Gastrocnemius medialis (tissue), 4 donors: ENCODE results near the gene CCDC92B. TPM values are rescaled to one million over a fixed set of nuclear protein-coding genes. Genes with fewer than 3 reads are reported as not detected.

Experiments
- ATAC-seq, 2 donors: fragments of 150-250 bp; one replicate each; pipeline ENCODE4 v1.9.1; 2016
- DNase-seq, 2 donors: peaks; one replicate each; pipeline ENCODE4 v3.0.0-alpha.2; 2019
- H3K27ac ChIP-seq, 4 donors: fragments of 200-600 bp; sonication (generic); 1 replicate in 1 of 4; 2 replicates in 3 of 4; pipeline ENCODE4 v1.5.1; 2016 to 2018; ENCODE audit warnings: mild to moderate bottlenecking in 2 of 4, moderate library complexity in 1 of 4
- H3K27me3 ChIP-seq, 3 donors: fragments of 200-600 bp; sonication (generic) in 2 of 3; 1 replicate in 1 of 3; 2 replicates in 2 of 3; pipeline versions ENCODE4 v1.5.1 to v1.6.0; 2016 to 2019; ENCODE audit warnings: mild to moderate bottlenecking in 1 of 3, moderate library complexity in 1 of 3
- H3K36me3 ChIP-seq, 2 donors: fragments of 200-600 bp; sonication (generic) in 1 of 2; one replicate each; pipeline ENCODE4 v1.5.1; 2017 to 2018
- H3K4me1 ChIP-seq, 2 donors: fragments of 200-600 bp; sonication (generic) in 1 of 2; one replicate each; pipeline ENCODE4 v1.5.1; 2016 to 2017; ENCODE audit warnings: mild to moderate bottlenecking in 2 of 2
- H3K4me3 ChIP-seq, 4 donors: fragments of 200-600 bp; sonication (generic) in 3 of 4; 1 replicate in 1 of 4; 2 replicates in 3 of 4; pipeline ENCODE4 v1.5.1; 2016 to 2019; ENCODE audit warnings: mild to moderate bottlenecking in 2 of 4
- H3K9me3 ChIP-seq, 3 donors: fragments of 200-600 bp; sonication (generic) in 2 of 3; 1 replicate in 1 of 3; 2 replicates in 2 of 3; pipeline ENCODE4 v1.5.1; 2016 to 2019
- POLR2A ChIP-seq, 2 donors: fragments of 450-650 bp; IDR thresholded peaks; one replicate each; pipeline ENCODE4 v1.6.1; 2017; ENCODE audit warnings: antibody characterized with exemption in 2 of 2, mild to moderate bottlenecking in 2 of 2, moderate library complexity in 2 of 2
- in situ Hi-C, 4 donors: fragments of 200-750 bp; cut with MboI; loops; one replicate each; pipeline versions ENCODE4 v1.15.0 to v1.8.0; 2017; ENCODE audit warnings: low sequenced_read_pairs in 4 of 4
- intact Hi-C: fragments of 100-400 bp; cut with DNase I; formaldehyde crosslinking; loops from one replicate; pipeline ENCODE4 v1.15.1; 2023; ENCODE audit warnings: low total_unique reads
- total RNA-seq, 4 donors: library from RNA; depleted of rRNA; stranded (reverse); fragments of >200 nt; gene quantifications; one replicate each; pipeline versions ENCODE4 v1.1.0 to v1.2.3, GENCODE V29; 2016
- TF ChIP-seq, protein P1 (sequence below), 5 experiments: fragments of 450-650 bp in 3 of 5; fragments of 200-600 bp in 2 of 5; sonication (generic) in 2 of 5; IDR thresholded peaks in 4 of 5; conservative IDR thresholded peaks in 1 of 5; 1 replicate in 4 of 5; 2 replicates in 1 of 5; pipeline ENCODE4 v1.5.1; 2016 to 2019; ENCODE audit warnings: antibody characterized with exemption in 5 of 5, mild to moderate bottlenecking in 3 of 5, moderate library complexity in 3 of 5

CCDC92B gene
- not detected for total RNA-seq

DNA sequence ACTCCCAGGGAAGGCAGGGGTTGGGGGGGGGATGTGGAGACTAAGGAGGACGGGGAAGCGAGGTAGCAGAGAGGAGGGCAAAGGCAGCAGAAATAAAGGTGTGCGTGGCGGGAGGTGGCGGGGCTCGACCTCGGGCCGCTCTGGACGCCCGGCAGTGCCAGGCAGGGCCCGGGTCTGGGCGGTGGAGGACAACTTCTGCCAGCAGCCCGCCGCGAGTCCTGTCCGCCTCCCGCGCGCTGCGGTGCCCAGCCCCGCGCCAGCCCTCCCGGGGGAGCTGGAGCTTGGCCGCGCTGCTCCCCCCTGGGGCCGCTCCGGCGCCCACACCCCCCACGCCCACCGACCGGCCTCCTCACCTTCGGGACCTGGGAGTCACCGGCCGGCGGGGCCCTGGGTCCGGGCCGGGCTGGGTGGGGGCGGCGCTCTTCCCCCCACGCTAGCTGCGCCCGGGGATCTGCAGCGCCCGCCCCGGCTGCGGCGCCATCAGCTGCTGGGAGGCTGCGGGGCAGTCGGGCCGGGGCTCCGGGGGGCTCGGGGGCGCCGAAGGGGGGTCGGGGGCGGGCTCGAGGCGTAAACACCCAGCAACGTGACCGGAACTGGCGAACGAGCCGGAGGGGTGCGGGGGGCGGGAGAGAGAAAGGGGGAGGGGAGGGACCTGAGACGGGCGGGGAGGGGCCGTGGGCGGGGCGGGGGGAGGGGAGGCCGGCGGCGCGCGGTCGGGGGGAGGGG is at the start of gene CCDC92B:
Gene CCDC92B (minus strand): TSS at position 595 of the 726 bp plus-strand sequence. CDS start 14,507 bp downstream, outside the sequence.
- TF ChIP-seq, protein P1, sequence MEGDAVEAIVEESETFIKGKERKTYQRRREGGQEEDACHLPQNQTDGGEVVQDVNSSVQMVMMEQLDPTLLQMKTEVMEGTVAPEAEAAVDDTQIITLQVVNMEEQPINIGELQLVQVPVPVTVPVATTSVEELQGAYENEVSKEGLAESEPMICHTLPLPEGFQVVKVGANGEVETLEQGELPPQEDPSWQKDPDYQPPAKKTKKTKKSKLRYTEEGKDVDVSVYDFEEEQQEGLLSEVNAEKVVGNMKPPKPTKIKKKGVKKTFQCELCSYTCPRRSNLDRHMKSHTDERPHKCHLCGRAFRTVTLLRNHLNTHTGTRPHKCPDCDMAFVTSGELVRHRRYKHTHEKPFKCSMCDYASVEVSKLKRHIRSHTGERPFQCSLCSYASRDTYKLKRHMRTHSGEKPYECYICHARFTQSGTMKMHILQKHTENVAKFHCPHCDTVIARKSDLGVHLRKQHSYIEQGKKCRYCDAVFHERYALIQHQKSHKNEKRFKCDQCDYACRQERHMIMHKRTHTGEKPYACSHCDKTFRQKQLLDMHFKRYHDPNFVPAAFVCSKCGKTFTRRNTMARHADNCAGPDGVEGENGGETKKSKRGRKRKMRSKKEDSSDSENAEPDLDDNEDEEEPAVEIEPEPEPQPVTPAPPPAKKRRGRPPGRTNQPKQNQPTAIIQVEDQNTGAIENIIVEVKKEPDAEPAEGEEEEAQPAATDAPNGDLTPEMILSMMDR (IDR thresholded peaks at IDR 0.05 in 4 of 5, conservative IDR thresholded peaks at IDR 0.05 in 1 of 5), result no peak
- ATAC-seq (no peak), DNase-seq (no peak)
- in situ Hi-C loops, result no loop called here
- Histone ChIP-seq H3K27ac (no peak within 1 kb of the TSS), H3K4me1 (no peaks in the 10 kb centered on the region), H3K27me3 (peaks cover 29 to 43% (median 35%) of the 10 kb centered on the region in 3 donors), H3K4me3 (no peak within 1 kb of the TSS), H3K9me3 (no peaks in the 10 kb centered on the region), H3K36me3 (no peaks in the 10 kb centered on the region)
- intact Hi-C loops, result no loop called here

DNA sequence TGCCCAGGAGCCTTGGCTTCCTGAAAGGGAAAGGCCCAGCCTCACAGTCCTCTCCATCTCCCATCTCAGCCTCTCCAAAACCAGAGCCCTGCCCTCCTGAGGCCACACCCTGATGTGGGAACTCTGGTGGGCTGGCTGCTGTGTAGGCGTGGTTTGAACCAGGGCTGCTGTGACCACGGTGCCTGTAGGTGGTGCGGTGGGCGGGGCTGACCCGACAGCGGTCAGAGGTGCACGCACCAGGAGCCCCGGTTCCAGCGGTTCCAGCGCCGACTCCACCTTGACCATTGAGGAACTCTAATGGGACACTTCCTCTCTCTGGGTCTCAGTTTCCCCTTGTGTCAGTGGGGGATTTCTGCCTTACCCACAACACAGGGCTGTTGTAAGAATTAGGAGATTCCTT is 49.2 kb upstream of the CCDC92B start:
- Histone ChIP-seq H3K27me3 (peaks cover 6 to 16% (median 9%) of the 10 kb centered on the region in 3 donors), H3K27ac (no peak overlapping the region), H3K4me1 (no peaks in the 10 kb centered on the region), H3K9me3 (no peaks in the 10 kb centered on the region), H3K36me3 (no peaks in the 10 kb centered on the region), H3K4me3 (no peak overlapping the region)
- intact Hi-C loops (no loop called here), in situ Hi-C loops (no loop called here)
- DNase-seq (no peak), ATAC-seq (no peak)
- no peak for TF ChIP-seq POLR2A (IDR thresholded peaks at IDR 0.05)
- TF ChIP-seq, protein P1 (IDR thresholded peaks at IDR 0.05 in 4 of 5, conservative IDR thresholded peaks at IDR 0.05 in 1 of 5), result no peak

DNA sequence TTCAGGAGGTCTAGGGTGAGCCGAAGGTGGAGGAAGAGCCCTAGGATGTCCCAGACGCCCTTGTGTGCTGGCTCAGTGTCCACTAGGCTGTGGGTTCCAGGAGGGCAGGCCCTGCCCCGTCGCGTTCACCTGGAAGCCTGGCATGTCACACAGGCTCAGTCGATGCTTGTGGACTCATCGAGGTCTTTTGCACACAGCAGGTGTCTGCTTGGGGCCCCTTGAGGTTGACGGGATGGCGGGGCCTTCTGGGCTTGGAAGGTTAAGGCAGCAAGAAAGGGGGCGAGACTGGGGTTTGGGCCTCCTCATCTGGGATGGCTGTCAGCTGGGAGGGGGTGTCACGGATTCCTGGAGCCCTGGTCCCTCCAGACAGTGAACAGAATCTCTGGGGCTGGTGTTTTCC is 48.7 kb upstream of the CCDC92B start:
- H3K36me3 ChIP-seq, result no peaks in the 10 kb centered on the region
- no peak overlapping the region for H3K4me3 ChIP-seq
- H3K4me1 ChIP-seq, result no peaks in the 10 kb centered on the region
- DNase-seq, result no peak
- ATAC-seq, result no peak
- intact Hi-C loops, result no loop called here
- TF ChIP-seq, protein P1 (IDR thresholded peaks at IDR 0.05 in 4 of 5, conservative IDR thresholded peaks at IDR 0.05 in 1 of 5), result no peak
- no peak for TF ChIP-seq POLR2A (IDR thresholded peaks at IDR 0.05)
- no peak overlapping the region for H3K27ac ChIP-seq
- H3K9me3 ChIP-seq, result no peaks in the 10 kb centered on the region
- H3K27me3 ChIP-seq, result peaks cover 6 to 14% (median 9%) of the 10 kb centered on the region in 3 donors
- in situ Hi-C loops, result no loop called here

DNA sequence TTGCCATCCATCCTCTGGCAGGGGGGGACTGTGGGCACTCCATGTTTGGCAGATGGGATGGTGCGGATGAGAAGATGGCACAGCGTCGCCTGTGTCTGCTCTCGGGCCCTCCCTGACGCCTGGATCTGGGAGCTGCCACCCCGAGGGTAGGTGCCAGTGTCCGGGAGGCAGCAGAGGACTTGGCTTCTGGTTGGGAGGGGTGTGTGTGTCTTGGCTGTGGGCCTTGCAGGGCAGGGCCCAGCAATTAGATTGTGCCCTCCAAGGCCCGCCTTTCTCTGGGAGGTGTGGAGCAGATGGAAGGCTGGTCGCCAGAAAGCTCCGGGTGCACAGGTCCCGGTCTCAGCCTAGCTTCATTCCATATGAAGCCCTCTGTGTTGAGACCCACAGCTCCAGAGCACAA is 48.2 kb upstream of the CCDC92B start:
- ATAC-seq (no peak), DNase-seq (no peak)
- peaks cover 5 to 14% (median 6%) of the 10 kb centered on the region in 3 donors for H3K27me3 ChIP-seq
- no peaks in the 10 kb centered on the region for H3K9me3 ChIP-seq
- no peak for TF ChIP-seq POLR2A (IDR thresholded peaks at IDR 0.05)
- TF ChIP-seq, protein P1 (IDR thresholded peaks at IDR 0.05 in 4 of 5, conservative IDR thresholded peaks at IDR 0.05 in 1 of 5), result no peak
- no peaks in the 10 kb centered on the region for H3K36me3 ChIP-seq
- H3K27ac ChIP-seq, result no peak overlapping the region
- in situ Hi-C loops, result no loop called here
- intact Hi-C loops, result no loop called here
- H3K4me3 ChIP-seq, result no peak overlapping the region
- H3K4me1 ChIP-seq, result no peaks in the 10 kb centered on the region
